ENCODE results near the gene HOXB8. TPM values are rescaled to one million over a fixed set of nuclear protein-coding genes. Genes with fewer than 3 reads are reported as not detected.

Gene HOXB8
- polyA plus RNA-seq, 1 donor from 2014 or later, result not detected

DNA sequence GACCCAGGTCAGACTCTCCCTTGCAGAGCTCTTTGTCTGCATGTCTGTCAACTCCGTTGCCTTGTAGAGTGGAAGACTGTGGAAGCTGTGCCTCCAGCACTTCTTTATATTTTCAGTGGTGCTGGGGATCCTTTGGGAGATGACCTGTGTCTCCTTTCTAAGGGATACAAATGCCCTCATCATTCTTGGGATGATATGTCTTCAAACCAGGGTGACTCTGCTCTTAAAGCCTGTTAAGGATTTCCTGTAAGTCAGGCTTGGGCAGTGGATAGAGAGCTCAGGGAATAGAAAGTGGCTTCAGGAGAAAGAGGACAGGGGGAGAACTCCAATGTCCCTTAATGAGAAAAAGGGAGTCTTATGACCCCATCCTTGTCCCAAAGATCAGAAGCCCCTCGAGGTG, 26.6 kb downstream of the HOXB8 start:
- Histone ChIP-seq H3K36me3 (ENCODE audit: insufficient read depth, low read length) (no peaks in the 10 kb centered on the region), H3K4me2 (ENCODE audit: low read length) (no peak overlapping the region), H3F3A (ENCODE audit: insufficient read depth, low read length, poor library complexity, severe bottlenecking) (no peaks in the 10 kb centered on the region), H3K27ac (ENCODE audit: low read length) (no peak overlapping the region), H3K9ac (ENCODE audit: low read length) (no peak overlapping the region), H3K9me2 (ENCODE audit: insufficient read depth, low read length) (no peaks in the 10 kb centered on the region), H3K27me3 (ENCODE audit: insufficient read depth, low read depth, low read length) (peaks cover 100% of the 10 kb centered on the region), H2AFZ (ENCODE audit: low read depth, low read length) (no peak overlapping the region), H3K79me2 (replicated peaks; ENCODE audit: insufficient read depth, low read length) (no peaks in the 10 kb centered on the region), H3K9me3 (ENCODE audit: low read length) (peaks cover 8% of the 10 kb centered on the region), H4K20me1 (ENCODE audit: insufficient read depth) (no peaks in the 10 kb centered on the region), H3K4me3 (ENCODE audit: low read length) (no peak overlapping the region)
- TF ChIP-seq, protein P1, sequence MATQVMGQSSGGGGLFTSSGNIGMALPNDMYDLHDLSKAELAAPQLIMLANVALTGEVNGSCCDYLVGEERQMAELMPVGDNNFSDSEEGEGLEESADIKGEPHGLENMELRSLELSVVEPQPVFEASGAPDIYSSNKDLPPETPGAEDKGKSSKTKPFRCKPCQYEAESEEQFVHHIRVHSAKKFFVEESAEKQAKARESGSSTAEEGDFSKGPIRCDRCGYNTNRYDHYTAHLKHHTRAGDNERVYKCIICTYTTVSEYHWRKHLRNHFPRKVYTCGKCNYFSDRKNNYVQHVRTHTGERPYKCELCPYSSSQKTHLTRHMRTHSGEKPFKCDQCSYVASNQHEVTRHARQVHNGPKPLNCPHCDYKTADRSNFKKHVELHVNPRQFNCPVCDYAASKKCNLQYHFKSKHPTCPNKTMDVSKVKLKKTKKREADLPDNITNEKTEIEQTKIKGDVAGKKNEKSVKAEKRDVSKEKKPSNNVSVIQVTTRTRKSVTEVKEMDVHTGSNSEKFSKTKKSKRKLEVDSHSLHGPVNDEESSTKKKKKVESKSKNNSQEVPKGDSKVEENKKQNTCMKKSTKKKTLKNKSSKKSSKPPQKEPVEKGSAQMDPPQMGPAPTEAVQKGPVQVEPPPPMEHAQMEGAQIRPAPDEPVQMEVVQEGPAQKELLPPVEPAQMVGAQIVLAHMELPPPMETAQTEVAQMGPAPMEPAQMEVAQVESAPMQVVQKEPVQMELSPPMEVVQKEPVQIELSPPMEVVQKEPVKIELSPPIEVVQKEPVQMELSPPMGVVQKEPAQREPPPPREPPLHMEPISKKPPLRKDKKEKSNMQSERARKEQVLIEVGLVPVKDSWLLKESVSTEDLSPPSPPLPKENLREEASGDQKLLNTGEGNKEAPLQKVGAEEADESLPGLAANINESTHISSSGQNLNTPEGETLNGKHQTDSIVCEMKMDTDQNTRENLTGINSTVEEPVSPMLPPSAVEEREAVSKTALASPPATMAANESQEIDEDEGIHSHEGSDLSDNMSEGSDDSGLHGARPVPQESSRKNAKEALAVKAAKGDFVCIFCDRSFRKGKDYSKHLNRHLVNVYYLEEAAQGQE (IDR thresholded peaks at IDR 0.05; ENCODE audit: borderline replicate concordance), result no peak
- TF ChIP-seq EZH2 (IDR thresholded peaks at IDR 0.05; ENCODE audit: borderline replicate concordance, insufficient read depth, low read length, poor library complexity, severe bottlenecking) (no peak), POLR2AphosphoS5 (IDR thresholded peaks at IDR 0.05) (no peak), EP300 (conservative IDR thresholded peaks at IDR 0.05; ENCODE audit: poor library complexity, severe bottlenecking) (no peak), SMC3 (conservative IDR thresholded peaks at IDR 0.05; ENCODE audit: poor library complexity) (no peak), MXI1 (conservative IDR thresholded peaks at IDR 0.05; ENCODE audit: poor library complexity, severe bottlenecking) (no peak), RAD21 (conservative IDR thresholded peaks at IDR 0.05) (no peak), TAF1 (IDR thresholded peaks at IDR 0.05; ENCODE audit: low read depth) (no peak)
- TF ChIP-seq, protein P2, sequence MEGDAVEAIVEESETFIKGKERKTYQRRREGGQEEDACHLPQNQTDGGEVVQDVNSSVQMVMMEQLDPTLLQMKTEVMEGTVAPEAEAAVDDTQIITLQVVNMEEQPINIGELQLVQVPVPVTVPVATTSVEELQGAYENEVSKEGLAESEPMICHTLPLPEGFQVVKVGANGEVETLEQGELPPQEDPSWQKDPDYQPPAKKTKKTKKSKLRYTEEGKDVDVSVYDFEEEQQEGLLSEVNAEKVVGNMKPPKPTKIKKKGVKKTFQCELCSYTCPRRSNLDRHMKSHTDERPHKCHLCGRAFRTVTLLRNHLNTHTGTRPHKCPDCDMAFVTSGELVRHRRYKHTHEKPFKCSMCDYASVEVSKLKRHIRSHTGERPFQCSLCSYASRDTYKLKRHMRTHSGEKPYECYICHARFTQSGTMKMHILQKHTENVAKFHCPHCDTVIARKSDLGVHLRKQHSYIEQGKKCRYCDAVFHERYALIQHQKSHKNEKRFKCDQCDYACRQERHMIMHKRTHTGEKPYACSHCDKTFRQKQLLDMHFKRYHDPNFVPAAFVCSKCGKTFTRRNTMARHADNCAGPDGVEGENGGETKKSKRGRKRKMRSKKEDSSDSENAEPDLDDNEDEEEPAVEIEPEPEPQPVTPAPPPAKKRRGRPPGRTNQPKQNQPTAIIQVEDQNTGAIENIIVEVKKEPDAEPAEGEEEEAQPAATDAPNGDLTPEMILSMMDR (IDR thresholded peaks at IDR 0.05; ENCODE audit: poor library complexity, severe bottlenecking), result no peak

DNA sequence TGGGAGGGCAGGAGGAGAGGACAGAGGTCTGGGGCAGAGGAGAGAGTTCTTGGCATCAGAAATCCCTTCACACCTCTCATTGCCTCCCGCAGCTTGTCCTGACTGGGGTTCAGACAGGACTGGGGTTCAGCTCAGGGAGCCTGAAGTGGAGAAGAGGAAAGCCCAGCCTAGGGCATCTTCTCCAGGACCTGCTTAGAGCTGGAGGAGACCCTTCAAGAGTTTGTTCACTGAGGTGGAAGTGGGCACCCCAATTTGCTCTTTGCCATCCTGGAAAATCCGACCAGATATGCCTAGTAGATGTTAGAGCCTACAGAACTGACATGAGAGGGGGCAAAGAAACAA, 27.0 kb downstream of the HOXB8 start:
- Histone ChIP-seq H3K4me3 (ENCODE audit: low read length) (no peak overlapping the region), H3K79me2 (replicated peaks; ENCODE audit: insufficient read depth, low read length) (no peaks in the 10 kb centered on the region)

More for the DNA sequence above, 27.0 kb downstream of the HOXB8 start:
- Histone ChIP-seq H3K27me3 (ENCODE audit: insufficient read depth, low read depth, low read length) (peaks cover 100% of the 10 kb centered on the region), H2AFZ (ENCODE audit: low read depth, low read length) (no peak overlapping the region), H3K36me3 (ENCODE audit: insufficient read depth, low read length) (no peaks in the 10 kb centered on the region), H3K4me2 (ENCODE audit: low read length) (no peak overlapping the region), H3K9ac (ENCODE audit: low read length) (no peak overlapping the region), H3K9me3 (ENCODE audit: low read length) (peaks cover 8% of the 10 kb centered on the region), H3K27ac (ENCODE audit: low read length) (no peak overlapping the region), H3F3A (ENCODE audit: insufficient read depth, low read length, poor library complexity, severe bottlenecking) (no peaks in the 10 kb centered on the region), H4K20me1 (ENCODE audit: insufficient read depth) (no peaks in the 10 kb centered on the region), H3K9me2 (ENCODE audit: insufficient read depth, low read length) (no peaks in the 10 kb centered on the region)
- TF ChIP-seq TAF1 (IDR thresholded peaks at IDR 0.05; ENCODE audit: low read depth), result no peak
- TF ChIP-seq EZH2 (IDR thresholded peaks at IDR 0.05; ENCODE audit: borderline replicate concordance, insufficient read depth, low read length, poor library complexity, severe bottlenecking), result no peak
- TF ChIP-seq, protein P2 (IDR thresholded peaks at IDR 0.05; ENCODE audit: poor library complexity, severe bottlenecking), result no peak
- TF ChIP-seq, protein P1 (IDR thresholded peaks at IDR 0.05; ENCODE audit: borderline replicate concordance), result no peak
- TF ChIP-seq RAD21 (conservative IDR thresholded peaks at IDR 0.05), result no peak
- TF ChIP-seq EP300 (conservative IDR thresholded peaks at IDR 0.05; ENCODE audit: poor library complexity, severe bottlenecking), result no peak
- no peak for TF ChIP-seq POLR2AphosphoS5 (IDR thresholded peaks at IDR 0.05)
- no peak for TF ChIP-seq MXI1 (conservative IDR thresholded peaks at IDR 0.05; ENCODE audit: poor library complexity, severe bottlenecking)
- TF ChIP-seq SMC3 (conservative IDR thresholded peaks at IDR 0.05; ENCODE audit: poor library complexity), result no peak

Measured in neural cell (in vitro differentiated cells).